NCI-H187 (cell line): ENCODE data around the gene HOXA3.

ENCODE experiments used
- DNase-seq, 2 experiments: peaks; one replicate each; lab custom pipeline; 2025; lab: John Stamatoyannopoulos, UW

The HOXA3 gene

GRCh38 chr7:27151931-27152815 is at the start of gene HOXA3:
Gene HOXA3, minus strand, starts transcription at chr7:27152583. Its CDS starts 41,943 bp downstream, at chr7:27110640.
- no peak for DNase-seq

GRCh38 chr7:27201580-27202017 is 49.2 kb upstream of the HOXA3 start:
- DNase-seq, result no peak

GRCh38 chr7:27200761-27201579 is 48.6 kb upstream of the HOXA3 start:
- DNase-seq, result no peak

GRCh38 chr7:27199849-27200760 is 47.7 kb upstream of the HOXA3 start, which contains the start of gene HOXA13:
Gene HOXA13, minus strand, starts transcription at chr7:27200091. Its CDS starts 14 bp downstream, at chr7:27200077.
- DNase-seq, result peak; percentile 29 to 80

- DNase-seq, result no peak
These were observed 46.8 kb upstream of the HOXA3 start for GRCh38 chr7:27198871-27199801.

- DNase-seq, result no peak
These were observed 45.9 kb upstream of the HOXA3 start for GRCh38 chr7:27198138-27198841.

GRCh38 chr7:27197137-27198042 is 45.0 kb upstream of the HOXA3 start:
- DNase-seq, result no peak

GRCh38 chr7:27196287-27196767 is 43.9 kb upstream of the HOXA3 start:
- peak; percentile 43 to 68 for DNase-seq

- DNase-seq, result no peak
These were observed 42.5 kb upstream of the HOXA3 start for GRCh38 chr7:27194686-27195379.

- DNase-seq, result no peak
These were observed 41.6 kb upstream of the HOXA3 start for GRCh38 chr7:27194002-27194352.

- no peak for DNase-seq
These were observed 41.1 kb upstream of the HOXA3 start for GRCh38 chr7:27193335-27194001.

- DNase-seq, result no peak
These were observed 40.4 kb upstream of the HOXA3 start for GRCh38 chr7:27192546-27193334.

- DNase-seq, result no peak
These were observed 39.6 kb upstream of the HOXA3 start for GRCh38 chr7:27191833-27192545.

GRCh38 chr7:27191161-27191731 is 38.9 kb upstream of the HOXA3 start:
- DNase-seq, result no peak

- DNase-seq, result no peak
These were observed 37.8 kb upstream of the HOXA3 start for GRCh38 chr7:27189997-27190748.
